DND-41 (cell line): ENCODE measurements around the gene PLEKHJ1.

Source experiments
- CTCF ChIP-seq: IDR thresholded peaks from 2 replicates; pipeline ENCODE4 v1.5.1; 2012; ENCODE audit warnings: borderline replicate concordance, low read length, moderate library complexity, mild to moderate bottlenecking; ENCODE audit not compliant: poor library complexity, severe bottlenecking; ENCODE audit errors: extremely low read depth
- EZH2 ChIP-seq: IDR thresholded peaks from 3 replicates; pipeline ENCODE4 v1.6.1; 2012; ENCODE audit warnings: borderline replicate concordance, low read depth, mild to moderate bottlenecking, moderate library complexity, low read length, inconsistent platforms; ENCODE audit not compliant: severe bottlenecking

DNA sequence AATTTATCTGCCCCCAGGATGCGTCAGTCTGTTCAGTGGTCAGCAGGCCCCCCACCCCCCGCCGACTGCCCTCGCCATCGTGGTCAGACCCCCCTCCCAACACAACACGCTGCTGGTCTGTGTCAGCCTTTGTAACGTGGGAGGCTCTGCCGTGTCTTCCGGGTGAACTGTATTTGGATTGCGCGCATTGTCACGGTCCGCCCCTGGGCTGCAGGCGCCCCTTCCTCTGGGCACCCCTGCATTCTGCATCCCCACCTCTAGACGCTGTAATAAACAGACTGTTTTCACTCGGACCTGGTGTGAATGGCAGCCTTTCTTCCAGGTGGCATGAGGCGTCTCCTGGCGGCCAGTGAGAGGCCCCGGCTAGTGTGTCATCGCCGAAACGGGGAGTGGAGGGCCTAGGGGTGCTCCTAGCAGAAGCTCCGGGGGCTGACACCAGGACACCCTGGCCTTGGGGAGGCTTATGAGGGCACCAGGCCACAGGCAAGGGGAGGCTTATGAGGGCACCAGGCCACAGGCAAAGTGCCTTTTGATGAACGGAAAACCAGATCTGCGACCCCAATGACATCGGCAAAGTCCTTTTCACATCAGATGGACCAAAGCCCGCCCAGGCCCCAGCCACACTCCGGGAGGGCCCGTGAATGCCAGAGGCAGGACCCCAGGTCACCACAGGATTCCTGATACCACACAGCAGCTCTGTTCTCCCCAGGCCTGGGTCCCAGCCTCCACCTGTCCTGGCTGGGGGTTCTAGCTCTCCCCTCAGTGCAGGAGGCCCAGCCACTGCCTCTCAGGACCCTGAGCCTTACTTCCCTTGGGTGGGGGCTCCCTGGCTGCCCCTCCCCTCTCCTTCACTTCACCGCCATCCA is 3.6 kb downstream of the PLEKHJ1 start:
- TF ChIP-seq CTCF (no peak), EZH2 (no peak)
